ENCODE data around the gene CDSN.

- TF ChIP-seq POLR2A (IDR thresholded peaks at IDR 0.05; ENCODE audit: borderline replicate concordance, extremely low read depth, insufficient read depth, insufficient read length) (no peak), RAD21 (IDR thresholded peaks at IDR 0.05; ENCODE audit: low read depth) (no peak)
These were observed 17.1 kb downstream of the CDSN start for GRCh38 chr6:31103136-31103535.
